Astrocyte of the spinal cord (primary cell): ENCODE data around the gene KCNK10.

Source experiments
- DNase-seq: peaks from one replicate; pipeline ENCODE4 v3.0.0; 2011; ENCODE audit warnings: low read depth, low spot score
- H3K4me3 ChIP-seq: 2 replicates; pipeline ENCODE4 v1.5.1; 2011; ENCODE audit warnings: low read depth, mild to moderate bottlenecking, low read length, moderate library complexity
- in situ Hi-C: cut with HindIII; loops from 2 replicates; pipeline ENCODE4 v1.10.0; 2017; ENCODE audit warnings: low sequenced_read_pairs
- TF ChIP-seq, protein P1 (sequence below): IDR thresholded peaks from 2 replicates; pipeline ENCODE4 v1.5.1; 2012; ENCODE audit warnings: low read depth, mild to moderate bottlenecking, low read length, inconsistent platforms

KCNK10 gene

DNA sequence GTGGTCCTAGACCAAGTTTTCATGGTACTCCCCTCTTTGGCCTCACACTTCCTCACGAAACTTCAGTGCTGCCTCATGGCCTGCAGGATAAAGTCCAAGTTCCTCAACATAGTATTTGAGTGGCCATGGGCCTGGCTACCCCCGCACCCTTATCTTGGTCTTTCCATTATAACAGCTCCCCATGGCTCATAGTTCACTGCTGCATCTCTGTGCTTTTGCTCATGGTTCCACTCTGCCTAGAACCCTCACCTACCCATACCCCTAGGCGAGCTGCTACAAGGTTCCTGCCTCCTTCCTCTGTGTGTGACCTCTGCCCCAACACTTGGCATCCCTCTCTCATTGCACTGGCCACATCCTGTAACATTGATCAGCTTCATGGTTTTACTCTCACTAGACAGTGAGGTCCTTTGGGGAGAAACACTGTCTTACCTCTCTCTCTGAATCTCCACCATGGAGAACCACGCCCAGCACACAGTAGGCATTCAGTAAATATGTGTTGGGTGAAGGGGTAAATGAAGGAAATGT lies 159.3 kb downstream of the KCNK10 start:
- DNase-seq: no peak
- in situ Hi-C loops: no loop called here
- TF ChIP-seq, protein P1, sequence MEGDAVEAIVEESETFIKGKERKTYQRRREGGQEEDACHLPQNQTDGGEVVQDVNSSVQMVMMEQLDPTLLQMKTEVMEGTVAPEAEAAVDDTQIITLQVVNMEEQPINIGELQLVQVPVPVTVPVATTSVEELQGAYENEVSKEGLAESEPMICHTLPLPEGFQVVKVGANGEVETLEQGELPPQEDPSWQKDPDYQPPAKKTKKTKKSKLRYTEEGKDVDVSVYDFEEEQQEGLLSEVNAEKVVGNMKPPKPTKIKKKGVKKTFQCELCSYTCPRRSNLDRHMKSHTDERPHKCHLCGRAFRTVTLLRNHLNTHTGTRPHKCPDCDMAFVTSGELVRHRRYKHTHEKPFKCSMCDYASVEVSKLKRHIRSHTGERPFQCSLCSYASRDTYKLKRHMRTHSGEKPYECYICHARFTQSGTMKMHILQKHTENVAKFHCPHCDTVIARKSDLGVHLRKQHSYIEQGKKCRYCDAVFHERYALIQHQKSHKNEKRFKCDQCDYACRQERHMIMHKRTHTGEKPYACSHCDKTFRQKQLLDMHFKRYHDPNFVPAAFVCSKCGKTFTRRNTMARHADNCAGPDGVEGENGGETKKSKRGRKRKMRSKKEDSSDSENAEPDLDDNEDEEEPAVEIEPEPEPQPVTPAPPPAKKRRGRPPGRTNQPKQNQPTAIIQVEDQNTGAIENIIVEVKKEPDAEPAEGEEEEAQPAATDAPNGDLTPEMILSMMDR: no peak

GRCh38 chr14:88156127-88156526 lies 166.9 kb downstream of the KCNK10 start:
- in situ Hi-C loops: no loop called here
- no peak overlapping the region for H3K4me3 ChIP-seq
- DNase-seq: no peak
- TF ChIP-seq, protein P1: no peak

More for the DNA sequence above, 159.3 kb downstream of the KCNK10 start:
- no peak overlapping the region for H3K4me3 ChIP-seq

- no peak overlapping the region for H3K4me3 ChIP-seq
- TF ChIP-seq, protein P1: no peak
- in situ Hi-C loops: no loop called here
- DNase-seq: no peak
These were observed 168.1 kb downstream of the KCNK10 start for GRCh38 chr14:88154926-88155325.

DNA sequence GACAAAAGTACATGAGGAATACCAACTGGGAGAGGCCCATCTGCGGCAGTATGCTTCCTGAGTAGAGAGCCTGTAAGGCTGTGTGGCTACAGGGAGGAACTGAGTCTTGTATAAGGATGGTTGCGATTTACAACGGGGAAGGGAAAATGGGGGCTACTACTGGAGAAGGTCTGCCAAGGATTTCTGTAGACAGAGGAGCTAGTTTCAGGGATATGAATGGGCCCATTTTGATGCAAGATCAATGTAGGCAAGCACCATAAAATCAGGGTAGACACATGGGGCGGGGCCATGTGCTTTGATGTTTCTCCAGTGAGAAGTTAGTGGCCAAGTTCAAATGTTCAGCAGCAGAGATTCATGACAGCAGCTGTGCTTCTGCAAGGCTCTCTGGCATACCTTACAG lies 168.7 kb downstream of the KCNK10 start:
- in situ Hi-C loops: no loop called here
- TF ChIP-seq, protein P1: no peak
- DNase-seq: no peak
- H3K4me3 ChIP-seq: no peak overlapping the region

- TF ChIP-seq, protein P1: no peak
- no peak overlapping the region for H3K4me3 ChIP-seq
- in situ Hi-C loops: no loop called here
- DNase-seq: no peak
These were observed 176.0 kb downstream of the KCNK10 start for GRCh38 chr14:88146881-88147649.

DNA sequence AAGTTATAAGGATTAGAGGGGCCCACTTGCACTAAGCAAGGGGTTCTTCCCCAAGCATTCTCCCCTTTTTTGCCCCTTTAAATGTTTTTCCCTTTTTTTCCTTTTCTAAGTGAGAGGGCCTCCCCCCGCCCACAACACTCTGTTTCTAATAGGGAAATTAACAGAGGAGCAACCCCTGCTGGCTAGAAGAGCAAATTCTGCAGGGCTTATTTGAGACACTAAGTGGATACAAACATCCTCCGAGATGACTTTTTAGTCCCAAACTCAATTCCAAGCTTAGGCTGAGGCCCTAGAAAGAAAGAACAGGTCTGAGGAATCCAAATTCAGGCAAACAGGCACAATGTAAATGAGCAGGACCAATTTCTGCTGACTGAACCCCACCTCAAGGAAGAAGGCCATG lies 179.3 kb downstream of the KCNK10 start:
- no peak overlapping the region for H3K4me3 ChIP-seq

More for the DNA sequence above, 179.3 kb downstream of the KCNK10 start:
- no peak for DNase-seq
- TF ChIP-seq, protein P1: no peak
- in situ Hi-C loops: no loop called here
